HG03354 (cell line): ENCODE data around the gene MATN4.

Experiments used
- ATAC-seq: cut with Tn5 transposase; IDR thresholded peaks from one replicate; pipeline ENCODE4 v1.9.1; 2021; ENCODE audit warnings: mild to moderate bottlenecking; ENCODE audit not compliant: unreplicated experiment, poor library complexity, severe bottlenecking

Gene MATN4

DNA sequence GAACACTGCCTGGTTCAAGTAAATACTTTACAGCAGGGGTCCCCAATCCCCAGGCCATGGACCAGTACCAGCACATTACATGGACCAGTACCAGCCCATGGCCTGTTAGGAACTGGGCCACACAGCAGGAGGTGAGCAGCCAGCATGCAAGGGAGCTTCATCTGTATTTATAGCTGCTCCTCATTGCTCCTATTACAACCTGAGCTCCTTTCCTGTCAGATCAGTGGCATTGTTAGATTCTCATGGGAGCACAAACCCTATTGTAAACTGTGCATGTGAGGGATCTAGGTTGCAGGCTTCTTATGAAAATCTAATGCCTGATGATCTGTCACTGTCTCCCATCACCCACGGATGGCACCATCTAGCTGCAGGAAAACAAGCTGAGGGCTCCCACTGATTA lies 13.4 kb downstream of the MATN4 start:
- no peak for ATAC-seq

GRCh38 chr20:45294003-45294368 lies 14.1 kb downstream of the MATN4 start:
- no peak for ATAC-seq

DNA sequence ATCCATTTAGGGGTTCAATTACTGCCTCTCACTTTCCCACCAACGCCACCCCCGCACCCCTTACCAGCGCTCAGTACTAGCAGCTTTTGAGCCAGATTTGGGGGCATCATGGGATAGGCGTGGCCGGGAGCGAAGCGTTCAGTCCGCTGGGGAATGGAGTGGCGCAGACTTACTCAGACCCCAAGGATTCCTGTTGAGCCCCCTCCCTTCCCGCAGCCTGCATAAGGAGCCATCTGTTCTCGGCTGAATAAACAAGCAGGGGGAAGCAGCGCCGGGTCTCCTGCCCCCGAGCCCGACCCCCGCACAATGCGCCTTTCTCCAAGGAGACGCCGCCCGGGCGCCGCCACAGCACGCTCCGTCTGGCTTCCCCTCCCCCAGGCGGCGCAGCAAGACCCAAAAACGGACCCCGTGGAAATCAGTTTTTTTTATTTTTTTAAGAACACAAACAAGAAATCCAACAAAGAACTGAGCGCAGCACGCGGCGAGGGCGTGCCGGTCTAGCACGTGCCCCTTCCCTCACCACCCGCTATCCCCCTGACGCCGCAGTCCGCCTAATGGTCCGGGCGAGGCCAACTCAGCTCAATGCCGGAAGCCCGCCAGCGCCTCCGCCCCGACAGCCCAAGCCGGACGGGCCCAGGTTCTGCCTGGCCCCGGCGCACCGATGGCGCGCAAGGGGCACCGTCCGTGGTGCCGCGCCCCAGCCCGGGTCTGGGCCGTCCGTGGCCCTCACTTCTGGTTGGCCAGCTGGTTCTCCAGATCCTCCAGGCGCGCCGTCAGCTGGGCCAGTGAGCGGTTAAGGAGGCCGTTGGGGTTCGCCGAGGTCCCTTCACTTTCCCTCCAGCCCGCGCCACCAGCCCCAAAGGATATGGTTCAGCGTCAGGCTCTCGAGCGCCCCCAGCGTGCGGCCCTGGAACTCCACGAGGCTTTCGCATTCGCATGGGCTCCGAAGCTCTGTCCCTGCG lies 14.8 kb downstream of the MATN4 start:
- peak; percentile 77 for ATAC-seq

DNA sequence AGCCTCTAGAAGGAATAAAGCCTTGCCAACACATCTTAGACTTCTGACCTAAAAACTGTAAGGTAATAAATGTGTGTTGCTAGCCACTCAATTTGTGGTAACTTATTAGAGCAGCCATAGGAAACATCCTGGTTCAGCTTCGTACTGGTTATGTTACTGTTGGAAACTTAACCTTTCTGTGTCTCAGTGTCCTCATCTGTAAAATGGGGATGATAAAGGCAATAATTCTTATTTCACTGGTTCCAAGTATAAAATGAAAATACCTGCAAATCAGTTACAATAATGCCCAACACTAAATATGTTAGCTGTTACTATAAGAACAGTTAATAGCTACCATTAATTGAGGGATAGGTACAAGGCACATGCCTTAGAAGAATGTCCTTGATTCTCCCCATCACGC lies 15.8 kb downstream of the MATN4 start:
- ATAC-seq, result no peak

DNA sequence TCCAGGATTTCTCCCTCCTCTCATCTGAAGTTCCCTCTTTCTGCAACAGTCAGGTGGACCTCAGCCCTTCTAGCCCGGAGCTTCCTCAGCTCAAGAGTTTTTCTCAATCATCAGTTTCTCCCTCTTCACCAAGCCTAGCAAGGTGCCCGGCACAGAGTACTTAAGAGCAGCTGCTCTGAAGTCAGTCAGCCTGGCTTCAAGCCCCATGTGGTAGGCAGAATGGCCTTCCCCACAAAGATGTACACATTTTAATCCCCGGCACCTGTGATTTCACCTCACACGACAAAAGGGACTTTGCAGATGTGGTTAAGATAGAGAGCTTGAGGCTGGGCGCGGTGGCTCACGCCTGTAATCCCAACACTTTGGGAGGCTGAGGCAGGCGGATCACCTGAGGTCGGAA lies 16.6 kb downstream of the MATN4 start:
- no peak for ATAC-seq

GRCh38 chr20:45290677-45291355 lies 17.3 kb downstream of the MATN4 start:
- no peak for ATAC-seq

GRCh38 chr20:45289942-45290676 lies 18.0 kb downstream of the MATN4 start:
- no peak for ATAC-seq

DNA sequence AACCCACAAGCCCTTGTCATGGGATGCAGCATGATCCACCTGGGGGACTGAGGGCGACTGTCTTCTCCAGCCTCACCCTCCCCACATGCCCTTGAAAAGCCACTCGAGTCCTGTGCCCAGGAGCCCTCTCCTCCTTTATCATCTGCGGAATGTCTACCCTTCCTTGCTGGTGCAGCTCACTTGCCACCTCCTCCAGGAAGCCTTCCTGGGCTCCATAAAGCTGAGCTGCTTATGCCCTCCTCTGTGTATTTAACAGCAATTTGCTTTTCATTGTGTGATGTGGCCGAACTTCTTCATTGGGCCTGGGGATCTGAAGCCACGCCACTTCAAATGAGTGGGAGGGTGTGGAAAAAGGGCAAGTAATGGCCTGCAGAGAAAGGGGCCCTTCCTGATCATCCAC lies 19.2 kb downstream of the MATN4 start:
- ATAC-seq, result no peak

GRCh38 chr20:45288376-45288775 lies 19.7 kb downstream of the MATN4 start:
- ATAC-seq, result no peak

DNA sequence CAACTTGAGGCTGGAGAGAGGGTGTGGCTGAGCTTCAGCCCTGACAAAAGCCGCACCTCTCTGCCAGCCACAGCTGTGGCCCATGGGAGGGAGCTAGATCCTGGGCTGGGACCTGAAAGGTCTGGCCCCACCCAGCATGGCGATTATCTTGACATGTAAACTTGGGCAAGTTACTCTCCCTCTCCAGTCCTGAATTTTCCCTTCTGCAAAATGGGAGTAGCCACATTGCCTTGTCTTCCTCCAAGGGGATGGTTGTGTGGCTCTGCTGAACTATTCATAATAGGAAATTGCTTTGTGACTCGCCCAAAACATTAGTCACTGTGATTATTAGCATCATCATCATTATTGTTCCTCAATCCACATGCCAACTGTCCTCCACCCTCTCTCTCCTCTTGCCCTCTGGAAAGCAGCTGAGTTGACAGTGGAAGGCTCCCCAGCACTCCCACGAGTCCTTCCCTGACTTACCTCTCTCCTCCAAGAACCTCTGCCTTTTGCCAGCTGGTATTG lies 24.5 kb downstream of the MATN4 start:
- no peak for ATAC-seq

DNA sequence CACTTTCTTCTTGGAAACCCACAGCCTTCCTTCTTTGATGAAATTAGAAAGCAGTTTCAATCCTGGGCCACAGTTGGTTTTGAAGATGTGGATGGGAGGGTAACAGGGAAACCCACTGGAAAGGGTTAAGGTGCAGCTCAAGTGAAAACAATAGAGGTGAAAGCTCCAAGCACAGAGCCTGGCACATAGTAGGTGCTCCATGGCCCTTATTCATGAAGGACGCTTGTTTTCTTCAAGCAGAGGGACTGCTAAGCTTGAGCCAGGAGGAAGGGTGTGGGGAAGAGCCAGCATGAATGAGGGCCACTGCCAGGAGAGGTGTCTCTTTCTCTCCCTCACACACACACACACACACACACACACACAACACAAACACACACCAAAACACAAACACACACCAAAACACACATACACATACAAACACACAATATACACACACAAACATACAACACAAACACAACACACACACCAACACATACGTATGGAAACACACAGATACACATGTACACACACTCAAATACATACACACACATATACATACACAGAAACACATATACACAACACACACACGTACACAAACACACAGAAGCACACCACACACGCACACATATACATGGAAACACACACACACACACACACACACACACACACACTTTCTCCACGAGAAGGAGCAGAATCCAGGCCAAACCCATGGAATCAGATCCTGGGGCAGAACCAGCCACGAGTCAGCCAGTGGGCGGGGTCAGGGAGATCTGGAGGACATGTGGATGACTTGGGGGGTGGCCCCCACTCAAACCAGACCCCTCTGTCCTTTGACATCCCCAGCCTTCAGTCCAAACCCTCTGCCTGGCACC lies 25.2 kb downstream of the MATN4 start:
- no peak for ATAC-seq

- no peak for ATAC-seq
These were observed 28.1 kb downstream of the MATN4 start for GRCh38 chr20:45279992-45280391.

DNA sequence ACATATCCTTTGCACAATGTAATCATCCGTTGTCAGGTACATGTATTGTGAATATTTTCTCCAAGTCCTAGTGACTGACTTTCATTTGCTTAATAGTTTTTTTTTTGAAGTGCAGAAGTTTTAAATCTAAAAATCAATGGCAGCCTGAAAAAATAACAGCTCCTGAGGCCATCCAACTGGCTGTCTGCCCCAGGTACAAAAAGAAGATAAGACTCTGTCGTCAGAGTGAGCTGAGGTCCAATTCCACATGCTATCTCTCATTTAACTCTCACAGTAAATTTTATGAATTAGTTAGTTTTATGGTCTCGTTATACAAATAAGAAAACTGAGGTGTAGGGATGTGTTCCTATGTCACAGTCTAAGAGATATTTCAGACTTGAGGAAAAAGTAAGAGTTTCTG lies 32.8 kb downstream of the MATN4 start:
- no peak for ATAC-seq

- no peak for ATAC-seq
These were observed 38.3 kb downstream of the MATN4 start for GRCh38 chr20:45269754-45270270.

GRCh38 chr20:45269056-45269455 lies 39.0 kb downstream of the MATN4 start:
- no peak for ATAC-seq

GRCh38 chr20:45268531-45268930 lies 39.6 kb downstream of the MATN4 start:
- ATAC-seq, result no peak

GRCh38 chr20:45266977-45267376 lies 41.1 kb downstream of the MATN4 start:
- no peak for ATAC-seq

DNA sequence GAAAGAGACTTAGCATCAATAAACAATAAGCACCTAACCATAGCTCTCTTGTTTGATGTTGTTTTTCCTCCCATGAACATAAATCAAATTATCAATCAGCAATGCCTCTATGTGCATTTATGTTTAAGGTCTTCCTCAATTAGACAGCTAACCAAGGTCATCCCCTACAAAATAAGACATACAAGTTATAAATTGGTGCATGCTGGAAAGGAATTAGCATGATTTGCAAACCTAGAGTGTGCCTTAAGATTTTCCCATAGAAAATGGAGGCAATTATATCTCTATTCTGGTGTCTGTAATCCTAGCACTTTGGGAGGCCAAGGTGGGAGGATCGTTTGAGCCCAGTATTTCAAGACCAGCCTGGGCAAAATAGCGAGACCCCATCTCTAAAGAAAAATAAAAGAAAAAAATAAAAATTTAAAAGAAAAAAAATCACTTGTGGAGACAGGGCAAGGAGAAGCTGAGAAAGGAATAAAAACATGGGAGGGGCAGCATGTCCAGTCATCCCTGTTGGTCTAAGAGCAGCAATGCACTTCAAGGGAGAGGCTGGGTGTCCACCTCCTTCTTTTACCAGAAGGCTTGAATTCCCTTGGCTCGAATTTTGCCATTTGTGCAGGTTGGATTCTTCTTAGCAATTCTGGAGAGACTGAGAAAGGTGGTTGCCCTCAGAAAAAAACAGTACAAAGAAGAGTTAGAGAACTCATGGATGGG lies 44.4 kb downstream of the MATN4 start:
- ATAC-seq, result no peak

- ATAC-seq, result no peak
These were observed 49.4 kb downstream of the MATN4 start for GRCh38 chr20:45258664-45259063.
